WTC11 (cell line): ENCODE data around the gene TTC4. TPM values are rescaled to one million over a fixed set of nuclear protein-coding genes. Genes with fewer than 3 reads are reported as not detected.

ENCODE experiments used
- AFF4 ChIP-seq: sonication (generic); formaldehyde crosslinking; IDR thresholded peaks from 2 replicates; pipeline ENCODE4 v1.8.1; 2023; ENCODE audit warnings: mild to moderate bottlenecking, missing genetic modification reagents, borderline replicate concordance
- ATF2 ChIP-seq: sonication (generic); formaldehyde crosslinking; IDR thresholded peaks from 2 replicates; pipeline ENCODE4 v1.8.1; 2022; ENCODE audit warnings: low read depth, missing genetic modification reagents, borderline replicate concordance
- ATF6 ChIP-seq: sonication (generic); formaldehyde crosslinking; IDR thresholded peaks from 2 replicates; pipeline ENCODE4 v1.8.1; 2023; ENCODE audit warnings: mild to moderate bottlenecking, missing genetic modification reagents
- CTCF ChIP-seq: fragments of 200-600 bp; IDR thresholded peaks from 2 replicates; pipeline ENCODE4 v1.8.0; 2022; ENCODE audit warnings: antibody characterized with exemption
- E2F5 ChIP-seq: sonication (generic); formaldehyde crosslinking; IDR thresholded peaks from 2 replicates; pipeline ENCODE4 v1.8.1; 2022; ENCODE audit warnings: mild to moderate bottlenecking, moderate library complexity, missing genetic modification reagents
- ERG ChIP-seq: fragments of 250-450 bp; sonication (Bioruptor Pico); IDR thresholded peaks from 2 replicates; pipeline ENCODE4 v1.8.0; 2021; ENCODE audit warnings: mild to moderate bottlenecking
- FOXJ3 ChIP-seq: sonication (generic); formaldehyde crosslinking; IDR thresholded peaks from 2 replicates; pipeline ENCODE4 v1.9.0; 2021; ENCODE audit warnings: missing genetic modification reagents, mild to moderate bottlenecking, borderline replicate concordance
- FOXK1 ChIP-seq: sonication (generic); formaldehyde crosslinking; IDR thresholded peaks from 2 replicates; pipeline ENCODE4 v1.8.0; 2022; ENCODE audit warnings: mild to moderate bottlenecking, moderate library complexity, missing genetic modification reagents
- FOXP1 ChIP-seq: sonication (generic); formaldehyde crosslinking; IDR thresholded peaks from 2 replicates; pipeline ENCODE4 v1.8.0; 2022; ENCODE audit warnings: missing genetic modification reagents, mild to moderate bottlenecking, moderate library complexity, borderline replicate concordance
- GABPB1 ChIP-seq: sonication (generic); formaldehyde crosslinking; IDR thresholded peaks from 2 replicates; pipeline ENCODE4 v1.8.1; 2023; ENCODE audit warnings: mild to moderate bottlenecking, missing genetic modification reagents
- GTF2I ChIP-seq: fragments of 250-450 bp; sonication (Bioruptor Pico); conservative IDR thresholded peaks from 2 replicates; pipeline ENCODE4 v1.4.0; 2021; ENCODE audit warnings: mild to moderate bottlenecking
- HMGXB4 ChIP-seq: sonication (generic); formaldehyde crosslinking; IDR thresholded peaks from 2 replicates; pipeline ENCODE4 v1.8.1; 2023; ENCODE audit warnings: mild to moderate bottlenecking, moderate library complexity, missing genetic modification reagents
- IRF1 ChIP-seq: sonication (generic); formaldehyde crosslinking; IDR thresholded peaks from 2 replicates; pipeline ENCODE4 v1.8.0; 2023; ENCODE audit warnings: missing genetic modification reagents
- MXD4 ChIP-seq: fragments of 250-450 bp; sonication (Bioruptor Pico); IDR thresholded peaks from 2 replicates; pipeline ENCODE4 v1.8.0; 2021; ENCODE audit warnings: mild to moderate bottlenecking, moderate library complexity, borderline replicate concordance
- NFE2L1 ChIP-seq: sonication (generic); formaldehyde crosslinking; IDR thresholded peaks from 2 replicates; pipeline ENCODE4 v1.8.1; 2023; ENCODE audit warnings: missing genetic modification reagents
- NR1H2 ChIP-seq: sonication (generic); formaldehyde crosslinking; IDR thresholded peaks from 2 replicates; pipeline ENCODE4 v1.9.0; 2021; ENCODE audit warnings: mild to moderate bottlenecking, moderate library complexity, missing genetic modification reagents
- TEAD4 ChIP-seq: sonication (generic); formaldehyde crosslinking; IDR thresholded peaks from 2 replicates; pipeline ENCODE4 v1.8.0; 2022; ENCODE audit warnings: mild to moderate bottlenecking, missing genetic modification reagents
- USF2 ChIP-seq: sonication (generic); formaldehyde crosslinking; IDR thresholded peaks from 2 replicates; pipeline ENCODE4 v1.8.1; 2023; ENCODE audit warnings: mild to moderate bottlenecking, missing genetic modification reagents, moderate library complexity
- ZMAT4 ChIP-seq: fragments of 250-450 bp; sonication (Bioruptor Pico); IDR thresholded peaks from 2 replicates; pipeline ENCODE4 v1.9.0; 2021; ENCODE audit warnings: mild to moderate bottlenecking
- ZNF263 ChIP-seq: sonication (generic); formaldehyde crosslinking; IDR thresholded peaks from 2 replicates; pipeline ENCODE4 v1.8.1; 2022; ENCODE audit warnings: low read depth, mild to moderate bottlenecking, moderate library complexity, missing genetic modification reagents
- ZNF396 ChIP-seq: fragments of 250-450 bp; sonication (Bioruptor Pico); IDR thresholded peaks from 2 replicates; pipeline ENCODE4 v1.8.0; 2021; ENCODE audit warnings: mild to moderate bottlenecking, moderate library complexity, borderline replicate concordance
- total RNA-seq: library from RNA; stranded (reverse); gene quantifications from 3 replicates; pipeline ENCODE4 v1.2.3, GENCODE V29; 2021

The TTC4 gene
- total RNA-seq, 1 experiment from 2014 or later = 18.8 TPM

GRCh38 chr1:54764133-54764921, 48.7 kb downstream of the TTC4 start, which contains the start of gene PARS2 (continued):
- TF ChIP-seq AFF4 (CRISPR knock-in tag) = no peak
- no peak for TF ChIP-seq FOXJ3 (CRISPR knock-in tag)
- TF ChIP-seq ZMAT4 (CRISPR knock-in tag) = no peak
- peak; percentile 46 for TF ChIP-seq GABPB1 (CRISPR knock-in tag)
- TF ChIP-seq ZNF396 (CRISPR knock-in tag) = no peak
- no peak for TF ChIP-seq E2F5
- TF ChIP-seq ERG (CRISPR knock-in tag) = no peak
- TF ChIP-seq IRF1 (CRISPR knock-in tag) = no peak
- no peak for TF ChIP-seq ATF6
- TF ChIP-seq ATF2 (CRISPR knock-in tag) = no peak
- no peak for TF ChIP-seq GTF2I
- TF ChIP-seq FOXP1 = 0 out of 2 replicates have a peak, but pooled peaks have one; percentile 73
- TF ChIP-seq HMGXB4 (CRISPR knock-in tag) = no peak
- TF ChIP-seq MXD4 (CRISPR knock-in tag) = no peak
- TF ChIP-seq CTCF = no peak
- TF ChIP-seq NR1H2 (CRISPR knock-in tag) = no peak
- TF ChIP-seq NFE2L1 (CRISPR knock-in tag) = 0 out of 2 replicates have a peak, but pooled peaks have one; percentile 13
- TF ChIP-seq USF2 (CRISPR knock-in tag) = no peak
- TF ChIP-seq ZNF263 (CRISPR knock-in tag) = no peak
- no peak for TF ChIP-seq TEAD4 (CRISPR knock-in tag)
- TF ChIP-seq FOXK1 = no peak
